ENCODE measurements around the gene NHERF2.

The NHERF2 gene

DNA sequence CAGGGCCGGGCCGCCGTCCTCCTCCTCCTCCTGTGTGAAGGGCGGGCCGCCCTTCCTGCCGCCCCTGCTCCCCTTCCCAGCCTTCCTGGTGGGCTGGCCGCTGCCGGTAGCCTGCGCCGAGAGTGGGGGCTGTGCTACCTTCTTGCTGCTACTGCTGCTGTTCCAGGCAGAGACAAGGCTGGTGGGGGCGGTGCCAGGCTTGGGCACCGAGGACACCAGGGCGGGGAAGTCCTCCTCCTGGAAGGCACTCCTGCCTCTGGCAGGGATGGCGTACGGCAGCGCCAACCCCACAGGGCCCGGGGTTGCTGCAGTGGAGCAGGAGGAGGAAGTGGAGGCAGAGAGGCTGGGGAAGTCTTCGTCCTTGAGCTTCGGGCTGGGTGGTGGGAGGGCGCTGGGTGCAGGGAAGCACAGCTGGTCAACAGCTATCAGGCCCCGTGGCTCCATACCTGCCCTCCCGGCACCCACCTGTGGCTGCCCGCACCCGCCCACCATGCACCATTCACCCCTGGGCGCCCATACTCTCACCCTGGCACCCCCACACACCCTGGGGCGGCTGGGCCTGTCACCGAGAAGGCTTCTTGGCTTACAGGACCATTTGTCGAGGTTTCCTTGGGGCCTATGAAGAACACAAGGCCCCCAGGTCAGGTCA lies 26.7 kb upstream of the NHERF2 start:
- H3K9me3 ChIP-seq (replicated peaks in 1 of 2; ENCODE audit: control insufficient read depth in 2 of 2, insufficient read depth in 1 of 2, low read depth in 1 of 2, low read length in 2 of 2), result no peaks in the 10 kb centered on the region
- H3K36me3 ChIP-seq (replicated peaks in 1 of 2; ENCODE audit: control insufficient read depth in 2 of 2, insufficient read depth in 2 of 2, low read length in 2 of 2), result peaks cover 41 to 73% of the 10 kb centered on the region in 2 donors
- H2BK5ac ChIP-seq (ENCODE audit: low read length), result no peak overlapping the region
- H3K27ac ChIP-seq (replicated peaks; ENCODE audit: low read length), result no peak overlapping the region
- WGBS, 2 donors (ENCODE audit: extremely low coverage in 2 of 2, insufficient read length in 2 of 2, insufficient replicate concordance in 1 of 2), result no CpG with 5 or more reads among the region's 28 CpGs
- no peak for DNase-seq (ENCODE audit: low spot score)
- H3K4me2 ChIP-seq (ENCODE audit: insufficient read depth, low read length, poor library complexity, severe bottlenecking), result no peak overlapping the region
- no peak overlapping the region for H3K4me3 ChIP-seq (ENCODE audit: low read length in 2 of 2)
- H2AFZ ChIP-seq (ENCODE audit: low read length), result no peak overlapping the region
- H2BK120ac ChIP-seq (ENCODE audit: low read depth, low read length), result no peak overlapping the region
- peaks cover 25% of the 10 kb centered on the region for H3K79me1 ChIP-seq (ENCODE audit: low read depth, low read length)
- H3K23ac ChIP-seq (ENCODE audit: low read depth, low read length, poor library complexity), result peak overlapping the region; percentile 17
- H2BK15ac ChIP-seq (ENCODE audit: low read length), result no peak overlapping the region
- H3K14ac ChIP-seq (ENCODE audit: low read length), result peak overlapping the region; percentile 2
- H2AK5ac ChIP-seq (ENCODE audit: low read depth, low read length), result no peak overlapping the region
- H3K4me1 ChIP-seq (ENCODE audit: control insufficient read depth in 2 of 2, insufficient read depth in 1 of 2, low read depth in 1 of 2, low read length in 2 of 2), result peaks cover 11 to 13% of the 10 kb centered on the region in 2 donors
- no peak overlapping the region for H4K8ac ChIP-seq (ENCODE audit: low read depth, low read length)
- H3K18ac ChIP-seq (ENCODE audit: low read length), result no peak overlapping the region
- no peak overlapping the region for H2BK12ac ChIP-seq (ENCODE audit: low read length)
- H3K9ac ChIP-seq (ENCODE audit: low read depth, low read length, poor library complexity), result no peak overlapping the region
- no peaks in the 10 kb centered on the region for H3K27me3 ChIP-seq (ENCODE audit: control insufficient read depth in 3 of 3, insufficient read depth in 3 of 3, low read depth in 1 of 3, low read length in 3 of 3)
- H4K91ac ChIP-seq (ENCODE audit: low read depth, low read length, poor library complexity), result no peak overlapping the region
- no peak overlapping the region for H3K4ac ChIP-seq (ENCODE audit: low read length)

DNA sequence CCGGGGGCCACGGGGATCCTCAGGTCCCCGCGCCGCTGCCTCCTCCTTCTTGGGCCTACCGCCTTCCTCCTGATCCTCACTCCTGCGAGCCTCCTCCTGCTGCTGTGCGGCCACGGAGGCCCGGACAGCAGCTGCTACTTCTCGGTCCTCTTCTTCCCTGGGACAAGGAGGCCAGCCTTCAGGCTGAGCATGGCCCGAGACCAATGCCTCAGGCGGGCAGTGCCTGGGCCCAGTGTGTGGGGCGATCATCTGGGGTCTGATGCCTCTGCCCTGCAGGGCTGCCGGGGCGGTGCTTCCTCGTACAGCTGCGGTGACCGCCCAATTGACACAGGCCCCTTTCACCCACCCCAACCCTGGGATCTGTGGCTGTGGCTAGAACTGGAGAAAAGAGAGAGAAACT lies 25.7 kb upstream of the NHERF2 start:
- Histone ChIP-seq H3K4ac (ENCODE audit: low read length) (no peak overlapping the region), H3K36me3 (replicated peaks in 1 of 2; ENCODE audit: control insufficient read depth in 2 of 2, insufficient read depth in 2 of 2, low read length in 2 of 2) (peaks cover 41 to 73% of the 10 kb centered on the region in 2 donors), H3K4me2 (ENCODE audit: insufficient read depth, low read length, poor library complexity, severe bottlenecking) (no peak overlapping the region), H2AK5ac (ENCODE audit: low read depth, low read length) (no peak overlapping the region), H3K9ac (ENCODE audit: low read depth, low read length, poor library complexity) (no peak overlapping the region), H3K27me3 (ENCODE audit: control insufficient read depth in 3 of 3, insufficient read depth in 3 of 3, low read depth in 1 of 3, low read length in 3 of 3) (no peaks in the 10 kb centered on the region), H3K23ac (ENCODE audit: low read depth, low read length, poor library complexity) (no peak overlapping the region), H3K9me3 (replicated peaks in 1 of 2; ENCODE audit: control insufficient read depth in 2 of 2, insufficient read depth in 1 of 2, low read depth in 1 of 2, low read length in 2 of 2) (no peaks in the 10 kb centered on the region), H2BK120ac (ENCODE audit: low read depth, low read length) (no peak overlapping the region), H3K14ac (ENCODE audit: low read length) (no peak overlapping the region), H3K4me1 (ENCODE audit: control insufficient read depth in 2 of 2, insufficient read depth in 1 of 2, low read depth in 1 of 2, low read length in 2 of 2) (peaks cover 11 to 13% of the 10 kb centered on the region in 2 donors), H4K91ac (ENCODE audit: low read depth, low read length, poor library complexity) (no peak overlapping the region), H2BK15ac (ENCODE audit: low read length) (no peak overlapping the region), H2AFZ (ENCODE audit: low read length) (no peak overlapping the region), H3K79me1 (ENCODE audit: low read depth, low read length) (peaks cover 28% of the 10 kb centered on the region), H3K18ac (ENCODE audit: low read length) (no peak overlapping the region), H3K27ac (replicated peaks; ENCODE audit: low read length) (no peak overlapping the region), H2BK12ac (ENCODE audit: low read length) (no peak overlapping the region), H3K4me3 (ENCODE audit: low read length in 2 of 2) (no peak overlapping the region), H4K8ac (ENCODE audit: low read depth, low read length) (no peak overlapping the region), H2BK5ac (ENCODE audit: low read length) (no peak overlapping the region)
- no CpG with 5 or more reads among the region's 19 CpGs for WGBS, 2 donors (ENCODE audit: extremely low coverage in 2 of 2, insufficient read length in 2 of 2, insufficient replicate concordance in 1 of 2)
- no peak for DNase-seq (ENCODE audit: low spot score)

DNA sequence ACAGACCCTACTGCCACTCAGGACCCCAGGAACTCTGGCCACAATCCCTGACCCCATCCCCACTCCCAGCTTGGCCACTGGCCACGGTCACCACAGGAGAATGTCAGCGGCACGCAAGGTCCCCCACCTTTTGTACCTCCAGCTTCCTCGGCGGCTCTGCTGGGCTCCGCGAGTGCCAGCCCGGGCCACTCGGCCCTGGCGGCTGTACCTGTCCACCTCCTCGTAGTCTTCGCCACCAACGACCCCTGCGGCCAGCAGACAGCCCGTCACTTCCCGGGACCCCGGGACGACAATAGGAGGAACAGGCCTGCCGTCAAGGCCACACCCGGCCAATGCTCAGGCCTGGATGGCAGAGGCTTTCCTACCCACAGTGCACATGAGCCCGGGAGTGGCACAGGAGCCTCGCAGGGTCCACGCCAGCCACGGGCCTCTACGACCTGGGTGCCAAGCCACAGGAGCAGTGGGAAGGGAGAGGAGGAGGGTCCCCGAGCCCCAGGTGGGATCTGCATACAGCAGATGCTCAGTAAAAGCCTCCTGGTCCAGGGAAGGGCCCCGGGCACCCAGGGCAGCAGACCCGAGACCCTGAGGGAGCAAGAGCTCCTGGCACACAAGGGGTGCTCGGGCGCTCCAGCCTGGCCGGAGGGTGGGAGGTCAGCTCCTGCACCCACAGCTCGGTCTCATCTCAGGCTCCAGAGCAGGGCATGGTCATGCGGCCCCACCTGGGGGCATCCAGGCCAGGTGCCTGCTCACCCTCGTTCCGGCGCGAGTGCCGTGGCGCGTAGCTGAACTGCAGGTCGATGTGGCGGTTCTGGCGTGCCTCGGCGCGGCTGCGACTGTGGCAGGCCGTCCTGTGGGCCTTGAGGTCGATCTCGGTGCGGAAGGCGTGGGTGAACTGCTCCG lies 25.0 kb upstream of the NHERF2 start:
- Histone ChIP-seq H3K23ac (ENCODE audit: low read depth, low read length, poor library complexity) (peak overlapping the region; percentile 43), H3K9me3 (replicated peaks in 1 of 2; ENCODE audit: control insufficient read depth in 2 of 2, insufficient read depth in 1 of 2, low read depth in 1 of 2, low read length in 2 of 2) (no peaks in the 10 kb centered on the region), H3K4me1 (ENCODE audit: control insufficient read depth in 2 of 2, insufficient read depth in 1 of 2, low read depth in 1 of 2, low read length in 2 of 2) (peaks cover 11 to 13% of the 10 kb centered on the region in 2 donors), H3K18ac (ENCODE audit: low read length) (no peak overlapping the region), H3K27ac (replicated peaks; ENCODE audit: low read length) (no peak overlapping the region), H4K8ac (ENCODE audit: low read depth, low read length) (peak overlapping the region; percentile 92), H3K14ac (ENCODE audit: low read length) (no peak overlapping the region), H3K36me3 (replicated peaks in 1 of 2; ENCODE audit: control insufficient read depth in 2 of 2, insufficient read depth in 2 of 2, low read length in 2 of 2) (peaks cover 41 to 72% of the 10 kb centered on the region in 2 donors), H2AK5ac (ENCODE audit: low read depth, low read length) (no peak overlapping the region), H3K4ac (ENCODE audit: low read length) (no peak overlapping the region), H3K27me3 (ENCODE audit: control insufficient read depth in 3 of 3, insufficient read depth in 3 of 3, low read depth in 1 of 3, low read length in 3 of 3) (no peaks in the 10 kb centered on the region), H3K4me2 (ENCODE audit: insufficient read depth, low read length, poor library complexity, severe bottlenecking) (no peak overlapping the region), H3K9ac (ENCODE audit: low read depth, low read length, poor library complexity) (peak overlapping the region; percentile 24), H2BK5ac (ENCODE audit: low read length) (no peak overlapping the region), H2AFZ (ENCODE audit: low read length) (no peak overlapping the region), H3K4me3 (ENCODE audit: low read length in 2 of 2) (peak overlapping the region in 1 of 2 donors; percentile 59), H2BK15ac (ENCODE audit: low read length) (no peak overlapping the region), H2BK12ac (ENCODE audit: low read length) (no peak overlapping the region), H4K91ac (ENCODE audit: low read depth, low read length, poor library complexity) (no peak overlapping the region), H2BK120ac (ENCODE audit: low read depth, low read length) (no peak overlapping the region), H3K79me1 (ENCODE audit: low read depth, low read length) (peaks cover 34% of the 10 kb centered on the region)
- DNase-seq (ENCODE audit: low spot score), result no peak
- no CpG with 5 or more reads among the region's 53 CpGs for WGBS, 2 donors (ENCODE audit: extremely low coverage in 2 of 2, insufficient read length in 2 of 2, insufficient replicate concordance in 1 of 2)

Data from neuronal stem cell (in vitro differentiated cells).